ENCODE measurements around the gene DRD3. TPM values are rescaled to one million over a fixed set of nuclear protein-coding genes. Genes with fewer than 3 reads are reported as not detected.

Gene DRD3
- total RNA-seq, 1 experiment from 2014 or later: not detected

DNA sequence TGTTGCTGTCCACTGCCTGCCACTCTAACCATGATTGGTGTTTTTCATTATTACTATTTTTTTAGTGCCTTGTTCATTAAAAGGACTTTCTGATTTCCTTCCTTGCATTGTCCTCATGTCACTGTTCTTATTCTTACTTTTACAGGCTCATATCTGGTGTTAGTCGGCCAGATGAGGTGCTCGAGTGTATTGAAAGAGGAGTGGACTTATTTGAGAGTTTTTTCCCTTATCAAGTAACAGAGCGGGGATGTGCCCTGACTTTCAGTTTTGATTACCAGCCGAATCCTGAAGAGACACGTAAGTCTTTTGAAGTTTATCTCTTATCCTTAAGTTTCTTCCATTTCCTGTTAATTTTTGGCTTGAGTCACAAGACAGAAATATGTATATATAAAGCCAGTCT, 99.1 kb downstream of the DRD3 start:
- Histone ChIP-seq H2BK5ac (ENCODE audit: insufficient read length, low read length) (no peak overlapping the region), H3K9ac (ENCODE audit: extremely low read depth, insufficient read length, low read length) (no peak overlapping the region), H3K4me1 (ENCODE audit: insufficient read depth, low read length) (no peaks in the 10 kb centered on the region), H4K5ac (ENCODE audit: insufficient read length, low read depth, low read length) (no peak overlapping the region), H3K23me2 (ENCODE audit: insufficient read length, low read depth, low read length, poor library complexity, severe bottlenecking) (no peaks in the 10 kb centered on the region), H3K79me2 (ENCODE audit: insufficient read depth, low read length) (no peaks in the 10 kb centered on the region), H2AK5ac (ENCODE audit: insufficient read length, low read length) (no peak overlapping the region), H3K27ac (ENCODE audit: insufficient read length, low read depth, low read length) (no peak overlapping the region), H4K8ac (replicated peaks; ENCODE audit: insufficient read length, low read depth, low read length) (no peak overlapping the region), H3K56ac (ENCODE audit: insufficient read length, low read depth, low read length) (no peak overlapping the region), H3K4ac (ENCODE audit: low read depth, low read length) (no peak overlapping the region), H2BK12ac (ENCODE audit: insufficient read length, low read depth, low read length) (no peak overlapping the region), H3K18ac (ENCODE audit: insufficient read length, low read depth, low read length) (no peak overlapping the region), H4K91ac (ENCODE audit: insufficient read length, low read depth, low read length) (no peak overlapping the region), H3K9me3 (ENCODE audit: control insufficient read depth, low read depth, low read length) (no peaks in the 10 kb centered on the region), H3K4me2 (ENCODE audit: insufficient read depth, insufficient read length, low read length) (no peak overlapping the region), H3K27me3 (ENCODE audit: insufficient read depth, low read length) (no peaks in the 10 kb centered on the region; the same call in 1 of the 2 replicates), H3T11ph (ENCODE audit: low read length) (no peak overlapping the region), H2BK15ac (ENCODE audit: low read depth, low read length) (no peak overlapping the region), H2BK120ac (ENCODE audit: low read depth, low read length, poor library complexity, severe bottlenecking) (no peak overlapping the region), H2BK20ac (ENCODE audit: low read depth, low read length, poor library complexity, severe bottlenecking) (no peak overlapping the region), H2AFZ (ENCODE audit: low read length) (no peak overlapping the region), H3K14ac (ENCODE audit: insufficient read depth, low read length) (no peak overlapping the region), H4K20me1 (ENCODE audit: control insufficient read depth, insufficient read depth, insufficient read length) (no peaks in the 10 kb centered on the region), H3K23ac (ENCODE audit: insufficient read length, low read depth, low read length) (no peak overlapping the region), H3K79me1 (ENCODE audit: insufficient read depth, low read depth, low read length, poor library complexity, severe bottlenecking) (no peaks in the 10 kb centered on the region)
- Mint-ChIP-seq H3K9me3 (no peaks in the 10 kb centered on the region), H3K4me3 (no peak overlapping the region), H3K27ac (no peak overlapping the region), H3K27me3 (ENCODE audit: low read depth) (no peaks in the 10 kb centered on the region), H3K4me1 (no peaks in the 10 kb centered on the region), H3K36me3 (ENCODE audit: insufficient read depth in 1 of 3, low read depth in 3 of 3) (peaks cover 51 to 95% (median 71%) of the 10 kb centered on the region in 3 experiments)
- WGBS (ENCODE audit: extremely low coverage, insufficient read length, low lambda C conversion rate): no CpG with 5 or more reads among the region's 5 CpGs
- TF ChIP-seq, protein P1, sequence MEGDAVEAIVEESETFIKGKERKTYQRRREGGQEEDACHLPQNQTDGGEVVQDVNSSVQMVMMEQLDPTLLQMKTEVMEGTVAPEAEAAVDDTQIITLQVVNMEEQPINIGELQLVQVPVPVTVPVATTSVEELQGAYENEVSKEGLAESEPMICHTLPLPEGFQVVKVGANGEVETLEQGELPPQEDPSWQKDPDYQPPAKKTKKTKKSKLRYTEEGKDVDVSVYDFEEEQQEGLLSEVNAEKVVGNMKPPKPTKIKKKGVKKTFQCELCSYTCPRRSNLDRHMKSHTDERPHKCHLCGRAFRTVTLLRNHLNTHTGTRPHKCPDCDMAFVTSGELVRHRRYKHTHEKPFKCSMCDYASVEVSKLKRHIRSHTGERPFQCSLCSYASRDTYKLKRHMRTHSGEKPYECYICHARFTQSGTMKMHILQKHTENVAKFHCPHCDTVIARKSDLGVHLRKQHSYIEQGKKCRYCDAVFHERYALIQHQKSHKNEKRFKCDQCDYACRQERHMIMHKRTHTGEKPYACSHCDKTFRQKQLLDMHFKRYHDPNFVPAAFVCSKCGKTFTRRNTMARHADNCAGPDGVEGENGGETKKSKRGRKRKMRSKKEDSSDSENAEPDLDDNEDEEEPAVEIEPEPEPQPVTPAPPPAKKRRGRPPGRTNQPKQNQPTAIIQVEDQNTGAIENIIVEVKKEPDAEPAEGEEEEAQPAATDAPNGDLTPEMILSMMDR (conservative IDR thresholded peaks at IDR 0.05): no peak
- no peak for DNase-seq

All from H9 (cell line).